ENCODE data around the gene SERPINA6.
"Not testable (repeated sequence)": the region's sequence is repeated elsewhere in the genome, so short reads cannot be mapped to it uniquely, and the experiment has no call there.

The SERPINA6 gene

GRCh38 chr14:94306047-94306978 is 16.8 kb downstream of the SERPINA6 start:
- H3K9me3 ChIP-seq (ENCODE audit: control insufficient read depth, low read length), result peaks cover 11% of the 10 kb centered on the region
- no peaks in the 10 kb centered on the region for H3K4me1 ChIP-seq (ENCODE audit: control insufficient read depth, insufficient read depth, low read length, poor library complexity, severe bottlenecking)
- no peak overlapping the region for H3K4me3 ChIP-seq (ENCODE audit: extremely low read depth, insufficient read depth, low read length, poor library complexity, severe bottlenecking)
- H3K27ac ChIP-seq (ENCODE audit: low read depth, low read length, severe bottlenecking), result no peak overlapping the region
- H3K36me3 ChIP-seq (ENCODE audit: control insufficient read depth, insufficient read depth, low read length), result no peaks in the 10 kb centered on the region
- 83 to 85% methylated on average over 8 to 12 of the region's 12 CpGs for WGBS, 2 experiments (ENCODE audit: insufficient coverage in 2 of 2)

DNA sequence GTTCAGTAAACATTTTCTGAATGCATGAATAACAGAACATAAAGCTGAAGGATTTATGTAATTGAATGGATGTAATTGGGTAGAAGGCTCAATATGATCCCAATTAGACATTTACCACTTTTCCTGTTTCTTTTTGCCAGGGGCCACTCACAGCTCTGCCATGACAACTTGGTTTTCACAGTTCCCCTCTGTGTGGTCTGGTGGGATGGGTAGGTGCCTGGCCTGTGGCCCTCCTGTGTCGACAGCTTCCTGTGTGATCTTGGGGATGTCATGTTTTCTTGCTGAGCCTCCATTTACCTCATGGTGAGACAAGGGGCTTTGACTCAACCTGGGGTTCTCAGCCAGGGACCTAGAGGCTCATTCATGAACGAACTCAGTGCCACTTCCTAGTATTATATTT is 17.5 kb downstream of the SERPINA6 start:
- WGBS, 2 experiments (ENCODE audit: insufficient coverage in 2 of 2), result 67% methylated on average over 1 of the region's 2 CpGs; no CpG with 5 or more reads in 1 of the 2 experiments
- Histone ChIP-seq H3K4me1 (ENCODE audit: control insufficient read depth, insufficient read depth, low read length, poor library complexity, severe bottlenecking) (no peaks in the 10 kb centered on the region), H3K9me3 (ENCODE audit: control insufficient read depth, low read length) (peaks cover 11% of the 10 kb centered on the region), H3K36me3 (ENCODE audit: control insufficient read depth, insufficient read depth, low read length) (no peaks in the 10 kb centered on the region), H3K4me3 (ENCODE audit: extremely low read depth, insufficient read depth, low read length, poor library complexity, severe bottlenecking) (no peak overlapping the region), H3K27ac (ENCODE audit: low read depth, low read length, severe bottlenecking) (no peak overlapping the region)

DNA sequence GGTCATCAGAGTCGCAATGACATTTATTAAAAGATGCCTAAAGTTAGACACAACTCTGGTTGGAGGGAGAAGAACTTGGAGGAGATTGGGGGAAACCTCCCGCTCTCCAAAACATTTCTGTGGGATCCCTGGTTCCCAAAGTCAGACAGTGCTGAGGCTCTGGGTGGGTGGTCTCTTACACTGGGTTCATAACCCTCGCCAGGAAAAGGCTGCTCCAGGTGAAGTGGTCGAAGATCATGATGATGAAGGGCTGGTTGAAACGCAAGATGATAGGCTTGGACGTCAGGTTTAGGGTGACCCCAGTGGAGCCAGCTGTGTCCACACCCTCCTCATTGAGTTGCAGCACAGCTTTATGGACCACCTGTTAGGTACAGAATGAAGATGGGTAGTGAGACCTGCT is 18.9 kb downstream of the SERPINA6 start:
- peaks cover 11% of the 10 kb centered on the region for H3K9me3 ChIP-seq (ENCODE audit: control insufficient read depth, low read length)
- 80 to 92% methylated on average over 4 to 5 of the region's 6 CpGs for WGBS, 2 experiments (ENCODE audit: insufficient coverage in 2 of 2)
- H3K4me3 ChIP-seq (ENCODE audit: extremely low read depth, insufficient read depth, low read length, poor library complexity, severe bottlenecking), result no peak overlapping the region
- H3K36me3 ChIP-seq (ENCODE audit: control insufficient read depth, insufficient read depth, low read length), result no peaks in the 10 kb centered on the region
- H3K27ac ChIP-seq (ENCODE audit: low read depth, low read length, severe bottlenecking), result no peak overlapping the region
- no peaks in the 10 kb centered on the region for H3K4me1 ChIP-seq (ENCODE audit: control insufficient read depth, insufficient read depth, low read length, poor library complexity, severe bottlenecking)

GRCh38 chr14:94303111-94303510 is 20.0 kb downstream of the SERPINA6 start:
- Histone ChIP-seq H3K9me3 (ENCODE audit: control insufficient read depth, low read length) (peaks cover 8% of the 10 kb centered on the region), H3K27ac (ENCODE audit: low read depth, low read length, severe bottlenecking) (no peak overlapping the region), H3K4me3 (ENCODE audit: extremely low read depth, insufficient read depth, low read length, poor library complexity, severe bottlenecking) (no peak overlapping the region), H3K4me1 (ENCODE audit: control insufficient read depth, insufficient read depth, low read length, poor library complexity, severe bottlenecking) (no peaks in the 10 kb centered on the region), H3K36me3 (ENCODE audit: control insufficient read depth, insufficient read depth, low read length) (no peaks in the 10 kb centered on the region)
- WGBS, 2 experiments (ENCODE audit: insufficient coverage in 2 of 2), result 85 to 99% methylated on average over 4 to 5 of the region's 7 CpGs

DNA sequence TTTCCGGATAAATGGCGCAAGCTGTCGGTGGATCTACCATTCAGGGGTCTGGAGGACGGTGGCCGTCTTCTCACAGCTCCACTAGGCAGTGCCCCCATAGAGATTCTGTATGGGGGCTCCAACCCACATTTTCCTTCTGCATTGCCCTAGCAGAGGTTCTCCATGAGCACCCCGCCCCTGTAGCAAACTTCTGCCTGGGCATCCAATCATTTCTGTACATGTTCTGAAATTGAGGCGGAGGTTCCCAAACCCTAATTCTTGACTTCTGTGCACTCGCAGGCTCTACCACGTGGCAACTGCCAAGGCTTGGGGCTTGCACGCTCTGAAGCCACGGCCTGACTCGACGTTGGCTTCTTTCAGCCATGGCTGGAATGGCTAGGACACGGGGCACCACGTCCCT is 25.0 kb downstream of the SERPINA6 start:
- Histone ChIP-seq H3K4me3 (ENCODE audit: extremely low read depth, insufficient read depth, low read length, poor library complexity, severe bottlenecking) (no peak overlapping the region), H3K9me3 (ENCODE audit: control insufficient read depth, low read length) (no peaks in the 10 kb centered on the region), H3K27ac (ENCODE audit: low read depth, low read length, severe bottlenecking) (no peak overlapping the region), H3K4me1 (ENCODE audit: control insufficient read depth, insufficient read depth, low read length, poor library complexity, severe bottlenecking) (no peaks in the 10 kb centered on the region), H3K36me3 (ENCODE audit: control insufficient read depth, insufficient read depth, low read length) (no peaks in the 10 kb centered on the region)
- 83 to 90% methylated on average over 12 to 15 of the region's 15 CpGs for WGBS, 2 experiments (ENCODE audit: insufficient coverage in 2 of 2)

- H3K36me3 ChIP-seq (ENCODE audit: control insufficient read depth, insufficient read depth, low read length); H3K4me1 ChIP-seq (ENCODE audit: control insufficient read depth, insufficient read depth, low read length, poor library complexity, severe bottlenecking); H3K27ac ChIP-seq (ENCODE audit: low read depth, low read length, severe bottlenecking); H3K9me3 ChIP-seq (ENCODE audit: control insufficient read depth, low read length); H3K4me3 ChIP-seq (ENCODE audit: extremely low read depth, insufficient read depth, low read length, poor library complexity, severe bottlenecking): not testable (repeated sequence)
- 83% methylated on average over 2 of the region's 4 CpGs; no CpG with 5 or more reads in 1 of the 2 experiments for WGBS, 2 experiments (ENCODE audit: insufficient coverage in 2 of 2)
Observed at GRCh38 chr14:94296181-94296545, 27.0 kb downstream of the SERPINA6 start.

DNA sequence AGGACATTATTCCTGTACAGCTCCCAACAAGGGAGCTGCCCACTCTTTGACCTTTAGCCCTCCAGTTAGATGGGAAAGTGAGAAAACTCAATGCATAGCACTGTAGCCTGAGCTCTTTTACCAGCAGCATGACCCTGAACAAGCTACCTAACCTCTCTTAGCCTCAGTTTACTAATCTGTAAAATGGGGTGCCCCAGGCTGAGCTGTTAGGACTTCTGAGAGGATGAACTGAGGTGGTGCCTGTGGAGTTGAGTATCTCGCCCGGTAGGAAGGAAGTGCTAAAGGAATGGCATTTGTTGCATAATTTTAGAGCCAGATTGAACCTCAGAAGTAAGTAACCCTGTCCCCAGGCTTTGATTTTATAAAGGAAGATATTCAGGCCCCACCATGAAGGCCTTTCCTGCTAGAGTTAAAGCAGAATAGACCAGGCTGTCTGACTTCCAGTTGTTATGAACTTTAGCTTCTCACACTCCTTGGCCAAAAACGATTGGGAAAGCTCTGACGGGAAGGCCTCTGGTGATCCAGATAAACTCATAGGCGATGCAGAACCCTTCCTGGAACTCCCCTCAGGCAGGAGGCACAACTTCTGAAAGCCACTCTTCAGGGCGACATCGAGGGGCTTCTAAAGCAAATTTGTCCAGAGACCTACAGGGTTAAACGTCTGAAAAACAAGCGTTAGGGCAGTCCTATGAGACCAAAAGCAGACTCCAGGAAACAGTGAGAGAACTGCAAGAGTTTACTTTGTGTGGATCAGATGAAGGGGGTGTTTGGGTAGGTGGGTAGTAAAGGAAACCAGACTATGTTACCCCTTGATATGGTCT is 27.6 kb downstream of the SERPINA6 start:
- H3K4me1 ChIP-seq (ENCODE audit: control insufficient read depth, insufficient read depth, low read length, poor library complexity, severe bottlenecking), result no peaks in the 10 kb centered on the region
- WGBS, 2 experiments (ENCODE audit: insufficient coverage in 2 of 2), result 79 to 90% methylated on average over 7 to 9 of the region's 9 CpGs
- no peaks in the 10 kb centered on the region for H3K36me3 ChIP-seq (ENCODE audit: control insufficient read depth, insufficient read depth, low read length)
- H3K4me3 ChIP-seq (ENCODE audit: extremely low read depth, insufficient read depth, low read length, poor library complexity, severe bottlenecking), result no peak overlapping the region
- H3K9me3 ChIP-seq (ENCODE audit: control insufficient read depth, low read length), result no peaks in the 10 kb centered on the region
- no peak overlapping the region for H3K27ac ChIP-seq (ENCODE audit: low read depth, low read length, severe bottlenecking)

DNA sequence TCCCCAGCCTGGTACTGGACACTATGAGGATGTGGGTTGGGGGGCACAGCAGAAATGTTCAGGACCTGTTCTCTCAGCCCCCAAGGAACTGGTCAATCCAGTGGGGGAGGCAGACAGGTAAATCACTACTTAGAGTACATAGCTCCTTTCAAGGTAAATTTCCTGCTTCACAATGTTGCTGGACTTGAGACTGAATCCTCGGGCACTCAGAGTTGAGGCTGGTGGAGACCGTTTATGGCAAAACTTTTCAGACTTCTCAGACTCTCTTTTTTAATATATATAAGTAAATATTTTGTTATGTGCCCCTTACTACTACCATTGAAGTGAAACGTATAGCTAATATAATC is 29.6 kb downstream of the SERPINA6 start:
- no CpG with 5 or more reads among the region's 3 CpGs for WGBS, 2 experiments (ENCODE audit: insufficient coverage in 2 of 2)

DNA sequence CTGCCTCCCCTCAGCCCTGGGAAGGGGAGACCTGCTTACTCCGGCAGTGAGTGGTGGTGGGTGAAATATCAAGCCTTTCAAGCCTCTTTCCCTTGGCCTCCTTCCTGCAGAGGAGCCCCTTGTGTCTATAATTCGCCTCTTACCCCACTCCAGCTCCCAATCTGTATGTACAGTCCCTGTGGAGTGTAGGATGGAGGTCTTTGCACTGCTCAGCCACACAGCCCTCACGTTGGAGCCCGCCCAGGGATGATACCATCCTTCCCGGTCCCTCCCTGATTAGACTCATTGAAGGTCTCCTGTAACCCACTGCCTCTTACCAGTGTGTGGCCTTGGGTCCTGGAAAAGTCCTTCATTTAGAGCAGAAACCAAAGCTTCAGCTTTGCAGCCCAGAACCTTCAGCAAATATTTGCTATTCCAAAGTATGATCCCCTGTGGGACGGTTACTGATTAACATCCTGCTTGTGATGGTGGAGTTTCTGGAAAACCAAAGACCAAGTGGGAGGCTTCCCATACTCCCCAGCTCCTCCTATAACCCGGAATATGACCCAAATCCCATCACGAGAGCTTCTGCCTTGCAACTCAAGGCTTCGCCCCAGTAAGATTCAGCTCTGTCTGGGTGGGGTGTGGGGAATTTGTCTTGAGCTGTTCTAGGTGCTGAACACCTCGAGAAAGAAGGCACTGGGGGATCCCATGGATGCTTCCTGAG is 30.1 kb downstream of the SERPINA6 start, which contains the start of gene SERPINA10:
SERPINA10 (minus strand) TSS at position 397 of the 706 bp plus-strand sequence. CDS start 2,675 bp downstream, outside the sequence.
- Histone ChIP-seq H3K27ac (ENCODE audit: low read depth, low read length, severe bottlenecking) (no peak within 1 kb of the TSS), H3K4me3 (ENCODE audit: extremely low read depth, insufficient read depth, low read length, poor library complexity, severe bottlenecking) (no peak within 1 kb of the TSS), H3K4me1 (ENCODE audit: control insufficient read depth, insufficient read depth, low read length, poor library complexity, severe bottlenecking) (no peaks in the 10 kb centered on the region), H3K9me3 (ENCODE audit: control insufficient read depth, low read length) (no peaks in the 10 kb centered on the region), H3K36me3 (ENCODE audit: control insufficient read depth, insufficient read depth, low read length) (no peaks in the 10 kb centered on the region)
- 93 to 94% methylated on average over 2 to 4 of the region's 10 CpGs for WGBS, 2 experiments (ENCODE audit: insufficient coverage in 2 of 2)

More for the DNA sequence above, 29.6 kb downstream of the SERPINA6 start:
- Histone ChIP-seq H3K4me3 (ENCODE audit: extremely low read depth, insufficient read depth, low read length, poor library complexity, severe bottlenecking) (no peak overlapping the region), H3K4me1 (ENCODE audit: control insufficient read depth, insufficient read depth, low read length, poor library complexity, severe bottlenecking) (no peaks in the 10 kb centered on the region), H3K9me3 (ENCODE audit: control insufficient read depth, low read length) (no peaks in the 10 kb centered on the region), H3K36me3 (ENCODE audit: control insufficient read depth, insufficient read depth, low read length) (no peaks in the 10 kb centered on the region), H3K27ac (ENCODE audit: low read depth, low read length, severe bottlenecking) (no peak overlapping the region)

DNA sequence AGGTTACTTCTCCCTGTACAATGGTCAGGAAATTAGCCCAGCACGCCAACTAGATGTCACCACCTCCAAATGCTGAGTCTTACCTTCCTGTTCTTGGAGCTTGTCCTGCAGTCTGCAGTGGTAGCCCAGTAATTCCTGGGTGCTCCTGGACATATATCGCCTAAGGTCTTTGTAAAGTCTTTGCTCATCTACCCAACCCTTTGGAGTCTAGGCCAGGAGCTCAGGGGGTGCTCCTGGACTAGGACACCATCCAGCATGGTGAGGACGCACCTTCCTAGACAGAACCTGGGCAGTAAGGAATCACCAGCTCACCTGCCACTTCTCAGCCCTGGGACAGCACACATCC is 30.6 kb downstream of the SERPINA6 start:
- no peaks in the 10 kb centered on the region for H3K36me3 ChIP-seq (ENCODE audit: control insufficient read depth, insufficient read depth, low read length)
- no peak overlapping the region for H3K4me3 ChIP-seq (ENCODE audit: extremely low read depth, insufficient read depth, low read length, poor library complexity, severe bottlenecking)
- H3K4me1 ChIP-seq (ENCODE audit: control insufficient read depth, insufficient read depth, low read length, poor library complexity, severe bottlenecking), result no peaks in the 10 kb centered on the region
- 94 to 100% methylated on average over 1 to 2 of the region's 3 CpGs for WGBS, 2 experiments (ENCODE audit: insufficient coverage in 2 of 2)
- H3K27ac ChIP-seq (ENCODE audit: low read depth, low read length, severe bottlenecking), result no peak overlapping the region
- H3K9me3 ChIP-seq (ENCODE audit: control insufficient read depth, low read length), result no peaks in the 10 kb centered on the region

All from mesodermal cell (in vitro differentiated cells).